Heart right ventricle (tissue), 16 donors: Measurements from ENCODE around the gene MTG2. TPM values are rescaled to one million over a fixed set of nuclear protein-coding genes. Genes with fewer than 3 reads are reported as not detected.

Experiments used
- ATAC-seq, 8 donors: fragments of 200-7000 bp; cut with Tn5 transposase; one replicate each; pipeline ENCODE4 v1.9.1; 2020; ENCODE audit warnings: mild to moderate bottlenecking in 8 of 8, moderate library complexity in 8 of 8, moderate number of reproducible peaks in 1 of 8
- DNase-seq, 2 donors: peaks; one replicate each; pipeline ENCODE4 v3.0.0-alpha.2; 2020
- H3K27ac ChIP-seq, 10 donors: fragments of 200-600 bp; sonication (generic) in 2 of 10; one replicate each; pipeline versions ENCODE4 v1.5.0 to v1.8.0; 2020 to 2022; ENCODE audit warnings: mild to moderate bottlenecking in 3 of 10
- H3K27me3 ChIP-seq, 7 donors: fragments of 200-600 bp; one replicate each; pipeline ENCODE4 v1.8.0; 2021 to 2022; ENCODE audit warnings: mild to moderate bottlenecking in 2 of 7
- H3K36me3 ChIP-seq, 9 donors: fragments of 200-600 bp; sonication (generic) in 1 of 9; one replicate each; pipeline versions ENCODE4 v1.5.0 to v1.8.0; 2020 to 2022; ENCODE audit warnings: mild to moderate bottlenecking in 2 of 9
- H3K4me1 ChIP-seq, 9 donors: fragments of 200-600 bp; sonication (generic) in 1 of 9; one replicate each; pipeline versions ENCODE4 v1.5.0 to v1.8.0; 2020 to 2022; ENCODE audit warnings: mild to moderate bottlenecking in 4 of 9
- H3K4me3 ChIP-seq, 10 donors: fragments of 200-600 bp; sonication (generic) in 2 of 10; one replicate each; pipeline versions ENCODE4 v1.5.0 to v1.8.0; 2020 to 2022; ENCODE audit warnings: mild to moderate bottlenecking in 7 of 10, moderate library complexity in 2 of 10
- H3K9me3 ChIP-seq, 11 donors: fragments of 200-600 bp in 10 of 11; sonication (generic) in 2 of 11; one replicate each; pipeline versions ENCODE4 v1.5.0 to v1.8.0; 2013 to 2022; ENCODE audit warnings: mild to moderate bottlenecking in 2 of 11, control low read depth in 1 of 11, moderate library complexity in 1 of 11
- CTCF ChIP-seq, 9 donors: fragments of 200-600 bp; sonication (generic) in 2 of 9; IDR thresholded peaks; one replicate each; pipeline versions ENCODE4 v1.5.0 to v1.8.0; 2021 to 2022; ENCODE audit warnings: antibody characterized with exemption in 9 of 9, mild to moderate bottlenecking in 5 of 9, moderate library complexity in 1 of 9
- WGBS, 2 donors: extraction: QIAGEN DNeasy Blood & Tissue Kit; methylation state at CpG; one replicate each; pipeline ENCODE4 v1.1.7; 2013; ENCODE audit warnings: inconsistent platforms in 1 of 2; 5-methylcytosine and 5-hydroxymethylcytosine counted together
- intact Hi-C, 10 donors: fragments of 100-400 bp; cut with DNase I; formaldehyde crosslinking; loops; one replicate each; pipeline versions ENCODE4 v1.11.1 to v1.14.2; 2022
- polyA plus RNA-seq, 2 donors: library from polyadenylated mRNA; stranded (reverse); fragments of 200-250 nt; gene quantifications; one replicate each; pipeline ENCODE4 v1.2.3, GENCODE V29; 2013
- total RNA-seq, 10 donors: library from RNA; stranded (reverse); fragmentation: NEBNext Ultra II Directional in 3 of 10; extraction: Animal tissue kit (Norgen Biotek cat#: 25700) in 3 of 10; gene quantifications; one replicate each; pipeline versions ENCODE4 v1.2.1 to v1.2.4, GENCODE V29; 2021 to 2023
- donor health status: Arrhythmogenic right ventricular cardiomyopathy.
- donor health status: ischemic (EF 13 %, LVEDD 7.1; RV severe dilation, severe dysfunction).
- donor health status: healthy with polysubstance abuse.
- donor health status: DM: no; HTN: yes; CAD: no.
- donor health status: DM: no; HTN: no; CAD: no.
- donor health status: ischemic (EF 25% LVEDD 6.9; RV normal size, moderate dysfunction).
- donor health status: ischemic (EF 25% LVEDD 5.7; RV mildly dilated, moderate dysfunction).
- donor health status: healthy.
- donor health status: DM: yes; HTN: yes; CAD: no.
- donor health status: Ischemic cardiomyopathy.
- donor health status: ischemic (EF 35%, LVEDD 5.7; RV mildly dilated, moderate dysfunction).
- donor health status: nonischemic (EF 11% LVEDD 7.7; RV severe dilation, severe dysfunction).
- donor health status: DM: yes; HTN: yes; CAD: no.
- donor health status: PGD.
- donor health status: ischemic (EF 29% LVEDD 5.4; RV normal size, mild dysfunction).
- donor health status: nonischemic (EF 23%, LVEDD 6.1; RV moderate dilation, normal function).

MTG2 gene
- total and polyA plus RNA-seq, 12 donors: 21.5 to 55.5 (median 28.2) TPM

- intact Hi-C loops: no loop called here
Observed at GRCh38 chr20:62202676-62203377, 20.0 kb downstream of the MTG2 start.

GRCh38 chr20:62203378-62204030, 20.7 kb downstream of the MTG2 start:
- Histone ChIP-seq H3K4me1 (no peaks in the 10 kb centered on the region), H3K27ac (no peak overlapping the region), H3K36me3 (peaks cover 0 to 57% (median 27%) of the 10 kb centered on the region in 9 donors), H3K27me3 (no peaks in the 10 kb centered on the region), H3K9me3 (no peaks in the 10 kb centered on the region), H3K4me3 (no peak overlapping the region)
- no peak for TF ChIP-seq CTCF (IDR thresholded peaks at IDR 0.05)
- intact Hi-C loops: no loop called here
- no peak for ATAC-seq
- 78% methylated on average over 22 of the region's 22 CpGs for WGBS, 2 donors
- peak in 1 of 2 donors; percentile 5 for DNase-seq

More at GRCh38 chr20:62202676-62203377, 20.0 kb downstream of the MTG2 start:
- Histone ChIP-seq H3K4me3 (no peak overlapping the region), H3K27me3 (no peaks in the 10 kb centered on the region), H3K9me3 (no peaks in the 10 kb centered on the region), H3K4me1 (no peaks in the 10 kb centered on the region), H3K36me3 (peaks cover 0 to 64% (median 32%) of the 10 kb centered on the region in 9 donors), H3K27ac (no peak overlapping the region)
- 87 to 88% methylated on average over 22 to 23 of the region's 23 CpGs for WGBS, 2 donors
- ATAC-seq (no peak), DNase-seq (peak in 1 of 2 donors; percentile 9)
- no peak for TF ChIP-seq CTCF (IDR thresholded peaks at IDR 0.05)

DNA sequence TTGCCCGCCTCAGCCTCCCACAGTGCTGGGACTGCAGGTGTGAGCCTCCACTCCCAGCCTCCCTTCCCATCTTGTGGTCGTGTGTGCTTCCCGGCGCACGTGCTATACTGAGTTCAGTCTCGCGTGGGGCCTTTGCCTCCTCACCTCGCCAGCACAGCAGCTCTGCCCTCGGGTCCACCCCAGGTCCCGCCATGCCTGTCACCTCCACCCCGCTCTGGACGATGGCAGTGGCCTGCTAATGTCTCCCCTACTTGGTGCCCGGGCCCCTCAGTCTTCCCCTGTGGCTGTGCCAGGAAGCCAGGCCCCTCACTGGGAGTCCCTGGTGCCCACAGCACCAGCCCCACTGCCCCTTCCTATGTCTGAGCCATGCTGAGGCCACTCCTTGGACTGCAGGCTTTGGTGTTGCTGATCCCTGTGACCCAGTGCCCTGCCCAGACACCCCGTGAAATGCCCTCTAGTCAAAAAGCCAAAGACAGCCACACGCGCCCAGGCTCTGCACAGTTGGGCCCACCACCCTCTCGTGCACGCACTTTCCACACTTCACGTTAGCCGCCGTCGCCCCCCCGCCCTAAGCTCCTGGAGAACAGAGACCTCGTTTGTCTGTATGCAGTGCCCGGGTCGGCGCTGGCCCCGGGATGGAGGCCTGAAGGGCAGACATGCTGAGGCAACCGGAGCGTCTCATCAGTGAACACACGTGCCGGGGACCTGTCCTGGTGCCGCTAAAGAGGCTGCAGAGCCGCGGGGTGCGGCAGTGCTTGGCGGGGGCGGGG, 23.0 kb downstream of the MTG2 start:
- Histone ChIP-seq H3K4me1 (no peaks in the 10 kb centered on the region), H3K27me3 (peaks cover 1 to 16% (median 13%) of the 10 kb centered on the region in 7 donors), H3K27ac (no peak overlapping the region), H3K4me3 (no peak overlapping the region), H3K36me3 (peaks cover 0 to 34% (median 15%) of the 10 kb centered on the region in 9 donors), H3K9me3 (no peaks in the 10 kb centered on the region)
- intact Hi-C loops: loop anchor here in 1 of 10 donors (5.0 kb wide), 1 partner anchor 774 kb away; no protein-coding TSS in a partner anchor
- 92 to 94% methylated on average over 38 of the region's 38 CpGs for WGBS, 2 donors
- no peak for ATAC-seq
- DNase-seq: peak in 1 of 2 donors; percentile 11
- TF ChIP-seq CTCF (IDR thresholded peaks at IDR 0.05): no peak

- ATAC-seq: no peak
Observed at GRCh38 chr20:62206388-62206775, 23.6 kb downstream of the MTG2 start.

More at GRCh38 chr20:62206388-62206775, 23.6 kb downstream of the MTG2 start:
- 83 to 86% methylated on average over 17 of the region's 17 CpGs for WGBS, 2 donors
- no peaks in the 10 kb centered on the region for H3K9me3 ChIP-seq
- H3K4me1 ChIP-seq: no peaks in the 10 kb centered on the region
- H3K27ac ChIP-seq: no peak overlapping the region
- peaks cover 3 to 22% (median 18%) of the 10 kb centered on the region in 7 donors for H3K27me3 ChIP-seq
- no peak overlapping the region for H3K4me3 ChIP-seq
- intact Hi-C loops: loop anchor here in 1 of 10 donors (5.0 kb wide), 1 partner anchor 774 kb away; no protein-coding TSS in a partner anchor
- DNase-seq: no peak
- H3K36me3 ChIP-seq: peaks cover 0 to 28% (median 9%) of the 10 kb centered on the region in 9 donors
- TF ChIP-seq CTCF (IDR thresholded peaks at IDR 0.05): no peak
